Stimulated activated CD4-positive, alpha-beta T cell treated with anti-CD3 and anti-CD28 coated beads, Interleukin-1b, Interleukin-23, amount 100 ng/mL, for 24 hours (primary cell): ENCODE results near the gene PSMG1.

Source experiments
- DNase-seq, 4 experiments: peaks; one replicate each; pipeline ENCODE4 v3.0.0-alpha.2; 2020; ENCODE audit warnings: low read depth in 4 of 4, low spot score in 1 of 4

Gene PSMG1

GRCh38 chr21:39125752-39126485, 57.3 kb downstream of the PSMG1 start:
- DNase-seq: no peak
